ENCODE results near the gene BICDL2.

GRCh38 chr16:2979669-2980226 lies 57.0 kb downstream of the BICDL2 start:
- TF ChIP-seq EZH2phosphoT487 (IDR thresholded peaks at IDR 0.05; ENCODE audit: borderline replicate concordance, low read depth) (no peak), MAX (IDR thresholded peaks at IDR 0.05; ENCODE audit: low read depth) (no peak), FOSL2 (IDR thresholded peaks at IDR 0.05; ENCODE audit: borderline replicate concordance, low read depth) (no peak), NRF1 (IDR thresholded peaks at IDR 0.05; ENCODE audit: low read depth, low read length) (no peak), RFX5 (IDR thresholded peaks at IDR 0.05; ENCODE audit: low read length) (no peak), ELF1 (IDR thresholded peaks at IDR 0.05) (no peak), REST (IDR thresholded peaks at IDR 0.05; ENCODE audit: low read depth, low read length) (no peak), RCOR1 (IDR thresholded peaks at IDR 0.05; ENCODE audit: low read length) (no peak), RXRA (IDR thresholded peaks at IDR 0.05; ENCODE audit: borderline replicate concordance, low read depth) (no peak), SMC3 (IDR thresholded peaks at IDR 0.05; ENCODE audit: low read depth, low read length) (no peak), FOXM1 (IDR thresholded peaks at IDR 0.05; ENCODE audit: low read depth) (no peak), POLR2AphosphoS5 (IDR thresholded peaks at IDR 0.05; ENCODE audit: low read depth, low read length) (no peak)
- TF ChIP-seq, protein P1, sequence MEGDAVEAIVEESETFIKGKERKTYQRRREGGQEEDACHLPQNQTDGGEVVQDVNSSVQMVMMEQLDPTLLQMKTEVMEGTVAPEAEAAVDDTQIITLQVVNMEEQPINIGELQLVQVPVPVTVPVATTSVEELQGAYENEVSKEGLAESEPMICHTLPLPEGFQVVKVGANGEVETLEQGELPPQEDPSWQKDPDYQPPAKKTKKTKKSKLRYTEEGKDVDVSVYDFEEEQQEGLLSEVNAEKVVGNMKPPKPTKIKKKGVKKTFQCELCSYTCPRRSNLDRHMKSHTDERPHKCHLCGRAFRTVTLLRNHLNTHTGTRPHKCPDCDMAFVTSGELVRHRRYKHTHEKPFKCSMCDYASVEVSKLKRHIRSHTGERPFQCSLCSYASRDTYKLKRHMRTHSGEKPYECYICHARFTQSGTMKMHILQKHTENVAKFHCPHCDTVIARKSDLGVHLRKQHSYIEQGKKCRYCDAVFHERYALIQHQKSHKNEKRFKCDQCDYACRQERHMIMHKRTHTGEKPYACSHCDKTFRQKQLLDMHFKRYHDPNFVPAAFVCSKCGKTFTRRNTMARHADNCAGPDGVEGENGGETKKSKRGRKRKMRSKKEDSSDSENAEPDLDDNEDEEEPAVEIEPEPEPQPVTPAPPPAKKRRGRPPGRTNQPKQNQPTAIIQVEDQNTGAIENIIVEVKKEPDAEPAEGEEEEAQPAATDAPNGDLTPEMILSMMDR (IDR thresholded peaks at IDR 0.05) = no peak

All from SK-N-SH (cell line).